ENCODE data around the gene SUSD1.

- TF ChIP-seq JUND (IDR thresholded peaks at IDR 0.05) (no peak), YY1 (IDR thresholded peaks at IDR 0.05) (no peak), EGR1 (IDR thresholded peaks at IDR 0.05; ENCODE audit: low read depth in 2 of 2) (no peak), ZBTB33 (IDR thresholded peaks at IDR 0.05) (no peak), HNF4A (conservative IDR thresholded peaks at IDR 0.05) (no peak), REST (IDR thresholded peaks at IDR 0.05) (no peak), FOXA1 (IDR thresholded peaks at IDR 0.05) (no peak), SP1 (IDR thresholded peaks at IDR 0.05) (no peak), GABPA (IDR thresholded peaks at IDR 0.05 in 1 of 2, conservative IDR thresholded peaks at IDR 0.05 in 1 of 2) (no peak), TAF1 (conservative IDR thresholded peaks at IDR 0.05) (no peak)
- TF ChIP-seq, protein P1, sequence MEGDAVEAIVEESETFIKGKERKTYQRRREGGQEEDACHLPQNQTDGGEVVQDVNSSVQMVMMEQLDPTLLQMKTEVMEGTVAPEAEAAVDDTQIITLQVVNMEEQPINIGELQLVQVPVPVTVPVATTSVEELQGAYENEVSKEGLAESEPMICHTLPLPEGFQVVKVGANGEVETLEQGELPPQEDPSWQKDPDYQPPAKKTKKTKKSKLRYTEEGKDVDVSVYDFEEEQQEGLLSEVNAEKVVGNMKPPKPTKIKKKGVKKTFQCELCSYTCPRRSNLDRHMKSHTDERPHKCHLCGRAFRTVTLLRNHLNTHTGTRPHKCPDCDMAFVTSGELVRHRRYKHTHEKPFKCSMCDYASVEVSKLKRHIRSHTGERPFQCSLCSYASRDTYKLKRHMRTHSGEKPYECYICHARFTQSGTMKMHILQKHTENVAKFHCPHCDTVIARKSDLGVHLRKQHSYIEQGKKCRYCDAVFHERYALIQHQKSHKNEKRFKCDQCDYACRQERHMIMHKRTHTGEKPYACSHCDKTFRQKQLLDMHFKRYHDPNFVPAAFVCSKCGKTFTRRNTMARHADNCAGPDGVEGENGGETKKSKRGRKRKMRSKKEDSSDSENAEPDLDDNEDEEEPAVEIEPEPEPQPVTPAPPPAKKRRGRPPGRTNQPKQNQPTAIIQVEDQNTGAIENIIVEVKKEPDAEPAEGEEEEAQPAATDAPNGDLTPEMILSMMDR (IDR thresholded peaks at IDR 0.05; ENCODE audit: low read depth, low read length, missing input control): no peak
- TF ChIP-seq, protein P2, sequence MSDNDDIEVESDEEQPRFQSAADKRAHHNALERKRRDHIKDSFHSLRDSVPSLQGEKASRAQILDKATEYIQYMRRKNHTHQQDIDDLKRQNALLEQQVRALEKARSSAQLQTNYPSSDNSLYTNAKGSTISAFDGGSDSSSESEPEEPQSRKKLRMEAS (IDR thresholded peaks at IDR 0.05): no peak
These were observed 25.6 kb upstream of the SUSD1 start for GRCh38 chr9:112200711-112201110.

Measured in liver (tissue), 3 donors.